ENCODE results near the gene LRMDA. TPM values are rescaled to one million over a fixed set of nuclear protein-coding genes. Genes with fewer than 3 reads are reported as not detected.

The LRMDA gene
- total and polyA plus RNA-seq, 2 of the 8 experiments (the other 6 are each of a cell fraction or from before 2014, with no cell fraction given) = 0.86 to 2.8 TPM

GRCh38 chr10:75410132-75411005 is 21.1 kb upstream of the LRMDA start (continued):
- TF ChIP-seq SIRT6 (IDR thresholded peaks at IDR 0.05; ENCODE audit: low read length) (no peak), SAP30 (IDR thresholded peaks at IDR 0.05; ENCODE audit: insufficient read depth, insufficient replicate concordance, low read length) (no peak)
